Measurements from ENCODE around the gene DCLRE1C.
"Not testable (repeated sequence)": the region's sequence is repeated elsewhere in the genome, so short reads cannot be mapped to it uniquely, and the experiment has no call there.

Gene DCLRE1C

DNA sequence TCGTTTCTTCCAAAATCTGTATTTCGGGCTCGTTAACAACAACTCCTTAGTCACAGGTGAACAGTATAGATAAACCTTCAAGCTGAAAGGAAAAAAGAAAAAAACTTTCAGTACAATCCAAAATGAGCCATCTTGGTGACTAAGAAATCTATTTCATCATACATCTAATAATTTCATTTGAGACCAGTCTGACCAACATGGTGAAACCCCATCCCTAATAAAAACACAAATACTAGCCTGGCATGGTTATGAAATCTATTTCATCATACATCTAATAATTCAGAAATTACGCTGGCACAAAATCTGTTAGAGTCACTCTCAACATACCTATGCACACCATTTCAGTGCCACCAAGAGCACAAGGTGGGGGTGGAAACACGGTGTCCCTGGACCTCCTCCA lies 8.8 kb downstream of the DCLRE1C start:
- no peak for DNase-seq (ENCODE audit: low spot score)

GRCh38 chr10:14942950-14943338 lies 11.0 kb downstream of the DCLRE1C start:
- not testable (repeated sequence) for DNase-seq (ENCODE audit: low spot score)

GRCh38 chr10:14942147-14942949 lies 11.5 kb downstream of the DCLRE1C start:
- not testable (repeated sequence) for DNase-seq (ENCODE audit: low spot score)

- not testable (repeated sequence) for DNase-seq (ENCODE audit: low spot score)
Measured at GRCh38 chr10:14938971-14939370, 14.9 kb downstream of the DCLRE1C start.

DNA sequence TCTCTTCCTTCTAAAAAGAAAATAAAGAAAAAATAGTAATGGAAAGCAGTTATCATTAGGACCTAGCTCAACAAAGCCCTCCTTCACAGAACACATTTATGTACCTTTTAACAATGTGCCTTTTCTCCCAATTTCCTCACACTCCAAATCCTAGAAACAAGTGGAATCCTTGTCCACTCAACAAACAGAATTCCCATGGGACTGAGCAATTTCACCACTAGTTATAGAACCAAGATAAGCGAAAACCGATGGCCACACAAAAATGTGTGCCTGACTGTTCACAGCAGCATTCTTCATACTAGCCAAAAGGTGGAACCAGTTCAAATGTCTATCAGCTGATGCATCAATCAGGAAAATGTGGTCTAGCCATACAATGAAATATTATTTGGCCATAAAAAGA lies 17.3 kb downstream of the DCLRE1C start:
- DNase-seq (ENCODE audit: low spot score): no peak

DNA sequence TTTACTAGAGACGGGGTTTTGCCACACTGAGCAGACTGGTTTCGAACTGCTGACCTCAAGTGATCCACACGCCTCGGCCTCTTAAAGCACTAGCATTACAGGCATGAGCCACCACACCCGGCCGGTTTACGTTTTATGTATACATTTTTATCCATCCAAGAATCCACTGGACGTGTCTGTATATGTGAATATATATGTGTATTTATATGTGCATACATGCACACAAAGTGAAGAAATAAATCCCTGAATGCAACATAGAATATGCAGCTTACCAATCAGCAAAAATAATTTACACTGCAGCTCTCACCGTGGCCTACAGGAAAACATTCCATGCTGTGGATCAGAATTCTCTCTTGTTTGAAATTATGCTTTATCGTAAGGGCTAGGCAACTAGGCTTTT lies 23.3 kb downstream of the DCLRE1C start:
- no peak for DNase-seq (ENCODE audit: low spot score)

DNA sequence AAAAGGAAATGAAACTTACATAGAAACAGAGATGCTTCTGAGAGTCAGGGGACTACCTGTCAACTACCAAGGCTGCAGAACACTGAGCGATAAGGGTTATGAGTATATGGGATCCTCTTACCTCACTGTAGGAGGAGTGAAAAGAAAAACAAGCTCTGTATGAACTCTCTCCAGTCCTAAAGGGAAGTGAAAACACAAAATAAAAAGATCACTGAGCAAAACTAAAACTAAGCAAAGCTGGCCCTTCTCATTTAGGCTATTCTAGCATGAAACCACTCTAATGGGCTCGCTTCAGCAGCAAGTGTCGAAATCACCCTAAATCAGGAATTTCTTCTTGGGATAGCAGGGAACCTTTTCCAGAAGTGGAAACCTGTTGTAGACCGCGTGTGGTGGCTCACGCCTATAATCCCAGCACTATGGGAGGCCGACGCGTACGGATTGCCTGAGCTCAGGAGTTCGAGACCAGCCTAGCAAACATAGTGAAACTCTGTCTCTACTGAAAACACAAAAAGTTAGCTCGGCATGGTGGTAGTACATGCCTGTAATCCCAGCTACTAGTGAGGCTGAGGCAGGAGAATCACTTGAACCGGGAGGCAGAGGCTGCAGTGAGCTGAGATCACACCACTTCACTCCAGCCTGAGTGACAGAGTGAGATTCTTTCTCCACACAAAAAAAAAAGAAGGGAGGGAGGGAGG lies 27.0 kb downstream of the DCLRE1C start:
- no peak for DNase-seq (ENCODE audit: low spot score)

- DNase-seq (ENCODE audit: low spot score): no peak
Measured at GRCh38 chr10:14926061-14926470, 27.8 kb downstream of the DCLRE1C start.

DNA sequence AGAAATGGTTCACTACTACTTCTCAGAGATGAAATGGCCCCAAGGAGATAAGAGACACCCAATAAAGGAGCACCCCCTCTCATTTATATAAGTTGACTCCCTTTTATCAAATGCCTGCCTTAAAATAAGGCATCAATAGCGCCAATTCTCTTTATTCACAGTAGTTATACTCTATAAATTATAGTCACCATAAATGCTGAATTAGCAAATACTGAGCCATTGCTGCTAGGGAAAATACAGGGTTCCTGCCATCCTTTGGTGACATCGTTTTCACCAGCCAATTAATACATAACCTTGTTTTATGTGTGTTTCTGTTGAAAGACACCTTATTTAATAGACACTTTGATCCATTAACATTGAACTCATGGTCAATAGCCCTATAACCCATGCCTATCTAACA lies 28.6 kb downstream of the DCLRE1C start:
- no peak for DNase-seq (ENCODE audit: low spot score)

- DNase-seq (ENCODE audit: low spot score): no peak
Measured at GRCh38 chr10:14924013-14924412, 29.9 kb downstream of the DCLRE1C start.

GRCh38 chr10:14918964-14919363 lies 34.9 kb downstream of the DCLRE1C start:
- no peak for DNase-seq (ENCODE audit: low spot score)

- no peak for DNase-seq (ENCODE audit: low spot score)
Measured at GRCh38 chr10:14917827-14918226, 36.1 kb downstream of the DCLRE1C start.

GRCh38 chr10:14916600-14916999 lies 37.3 kb downstream of the DCLRE1C start:
- DNase-seq (ENCODE audit: low spot score): no peak

- DNase-seq (ENCODE audit: low spot score): no peak
Measured at GRCh38 chr10:14911801-14912200, 42.1 kb downstream of the DCLRE1C start.

GRCh38 chr10:14910953-14911352 lies 42.9 kb downstream of the DCLRE1C start:
- DNase-seq (ENCODE audit: low spot score): no peak

DNA sequence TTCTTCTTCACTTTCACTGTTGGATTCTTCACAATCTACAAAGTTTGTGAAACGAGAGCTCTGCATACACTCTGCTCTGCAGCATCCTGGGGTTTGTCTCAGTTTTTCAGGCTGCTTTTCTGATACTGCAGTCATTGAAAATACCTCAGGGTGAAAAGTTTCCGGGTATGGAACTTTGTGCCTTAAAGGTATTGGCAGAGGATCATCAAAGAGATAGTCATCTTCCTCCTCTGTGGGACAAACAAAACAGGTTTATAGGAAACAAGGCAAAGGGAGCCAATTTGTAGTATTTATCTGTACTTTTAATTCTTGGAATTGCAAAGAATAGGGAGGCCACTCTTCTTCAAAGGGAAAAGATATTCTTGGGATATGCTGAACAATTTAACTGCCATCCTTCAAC lies 44.8 kb downstream of the DCLRE1C start:
- DNase-seq (ENCODE audit: low spot score): no peak

DNA sequence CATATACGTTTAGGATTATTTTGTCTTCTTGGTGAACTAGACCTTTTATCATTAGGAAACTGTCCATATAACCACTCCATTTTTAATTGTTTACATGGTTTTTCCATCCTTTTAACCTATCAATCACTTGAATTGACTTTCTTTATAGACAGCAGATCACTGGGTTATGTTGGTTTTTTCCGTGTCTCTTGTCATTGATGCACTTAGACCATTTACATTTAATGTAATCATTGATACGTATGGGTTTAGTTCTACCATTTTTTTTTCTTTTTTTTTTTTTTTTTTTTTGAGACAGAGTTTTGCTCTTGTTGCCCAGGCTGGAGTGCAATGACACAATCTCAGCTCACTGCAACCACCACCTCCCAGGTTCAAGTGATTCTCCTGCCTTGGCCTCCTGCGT lies 46.3 kb downstream of the DCLRE1C start:
- not testable (repeated sequence) for DNase-seq (ENCODE audit: low spot score)

DNA sequence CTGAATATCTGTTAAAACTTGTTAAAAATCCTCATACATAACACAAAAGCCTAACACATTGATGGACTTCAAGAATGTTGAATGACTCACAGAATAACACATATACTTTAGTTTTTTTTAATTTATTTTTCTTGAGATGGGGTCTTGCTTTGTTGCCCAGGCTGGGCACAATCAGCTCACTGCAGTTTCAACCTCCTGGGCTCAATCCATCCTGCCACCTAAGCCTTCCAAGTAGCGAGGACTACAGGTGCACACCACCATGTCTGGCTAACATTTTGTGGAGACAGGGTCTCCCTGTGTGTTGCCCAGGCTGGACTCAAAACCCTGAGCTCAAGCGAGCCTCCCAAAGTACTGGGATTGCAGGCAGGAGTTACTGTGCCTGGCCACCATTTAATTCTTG lies 47.1 kb downstream of the DCLRE1C start:
- DNase-seq (ENCODE audit: low spot score): no peak

DNA sequence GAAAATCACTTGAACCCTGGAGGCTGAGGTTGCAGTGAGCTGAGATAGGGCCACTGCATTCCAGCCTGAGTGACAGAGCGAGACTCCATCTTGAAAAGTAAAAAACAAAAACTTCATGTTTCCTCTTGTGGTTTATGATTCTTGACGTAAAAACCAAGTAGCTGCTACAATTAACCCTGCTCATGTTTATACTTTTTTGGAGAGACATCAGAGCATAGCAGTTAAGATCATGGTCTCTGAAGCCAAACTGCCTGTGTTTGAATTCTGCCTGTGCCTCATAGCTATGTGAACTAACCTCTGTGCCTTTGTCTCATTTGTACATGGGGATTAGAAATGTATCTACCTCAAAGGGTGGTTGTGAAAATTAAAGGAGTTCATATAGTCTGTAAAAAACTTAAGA lies 48.0 kb downstream of the DCLRE1C start:
- no peak for DNase-seq (ENCODE audit: low spot score)

- DNase-seq (ENCODE audit: low spot score): no peak
Measured at GRCh38 chr10:14904864-14905263, 49.0 kb downstream of the DCLRE1C start.

GRCh38 chr10:14904316-14904732 lies 49.6 kb downstream of the DCLRE1C start:
- DNase-seq (ENCODE audit: low spot score): no peak

GRCh38 chr10:14891151-14891550 lies 62.7 kb downstream of the DCLRE1C start:
- DNase-seq (ENCODE audit: low spot score): no peak

GRCh38 chr10:14889318-14889717 lies 64.6 kb downstream of the DCLRE1C start:
- DNase-seq (ENCODE audit: low spot score): no peak

GRCh38 chr10:14884082-14884481 lies 69.8 kb downstream of the DCLRE1C start:
- no peak for DNase-seq (ENCODE audit: low spot score)
